Right lobe of liver (tissue), 4 donors: ENCODE measurements around the gene CRYBB2.
"Not testable (repeated sequence)": the region's sequence is repeated elsewhere in the genome, so short reads cannot be mapped to it uniquely, and the experiment has no call there.

Experiments used
- CTCF ChIP-seq, 4 donors: fragments of 200-600 bp in 3 of 4; fragments of 450-650 bp in 1 of 4; IDR thresholded peaks; one replicate each; pipeline versions ENCODE4 v1.5.1 to v1.8.0; 2016 to 2022; ENCODE audit warnings: antibody characterized with exemption in 4 of 4, mild to moderate bottlenecking in 2 of 4
- POLR2A ChIP-seq: fragments of 450-650 bp; IDR thresholded peaks from one replicate; pipeline ENCODE4 v1.6.1; 2017; ENCODE audit warnings: antibody characterized with exemption, mild to moderate bottlenecking
- donor health status: DM: no; HTN: no; CAD: no.
- donor health status: DM: no; HTN: no; CAD: no.
- donor health status: DM: no; HTN: yes; CAD: no.

GRCh38 chr22:25255169-25255568, 35.7 kb downstream of the CRYBB2 start:
- not testable (repeated sequence) for TF ChIP-seq CTCF (IDR thresholded peaks at IDR 0.05); POLR2A
